Gastrocnemius medialis (tissue), 4 donors: ENCODE measurements around the gene SPEG. TPM values are rescaled to one million over a fixed set of nuclear protein-coding genes. Genes with fewer than 3 reads are reported as not detected.

Source experiments
- ATAC-seq, 2 donors: fragments of 150-250 bp; one replicate each; pipeline ENCODE4 v1.9.1; 2016
- DNase-seq, 2 donors: peaks; one replicate each; pipeline ENCODE4 v3.0.0-alpha.2; 2019
- H3K27ac ChIP-seq, 4 donors: fragments of 200-600 bp; sonication (generic); 1 replicate in 1 of 4; 2 replicates in 3 of 4; pipeline ENCODE4 v1.5.1; 2016 to 2018; ENCODE audit warnings: mild to moderate bottlenecking in 2 of 4, moderate library complexity in 1 of 4
- H3K27me3 ChIP-seq, 3 donors: fragments of 200-600 bp; sonication (generic) in 2 of 3; 1 replicate in 1 of 3; 2 replicates in 2 of 3; pipeline versions ENCODE4 v1.5.1 to v1.6.0; 2016 to 2019; ENCODE audit warnings: mild to moderate bottlenecking in 1 of 3, moderate library complexity in 1 of 3
- H3K36me3 ChIP-seq, 2 donors: fragments of 200-600 bp; sonication (generic) in 1 of 2; one replicate each; pipeline ENCODE4 v1.5.1; 2017 to 2018
- H3K4me1 ChIP-seq, 2 donors: fragments of 200-600 bp; sonication (generic) in 1 of 2; one replicate each; pipeline ENCODE4 v1.5.1; 2016 to 2017; ENCODE audit warnings: mild to moderate bottlenecking in 2 of 2
- H3K4me3 ChIP-seq, 4 donors: fragments of 200-600 bp; sonication (generic) in 3 of 4; 1 replicate in 1 of 4; 2 replicates in 3 of 4; pipeline ENCODE4 v1.5.1; 2016 to 2019; ENCODE audit warnings: mild to moderate bottlenecking in 2 of 4
- H3K9me3 ChIP-seq, 3 donors: fragments of 200-600 bp; sonication (generic) in 2 of 3; 1 replicate in 1 of 3; 2 replicates in 2 of 3; pipeline ENCODE4 v1.5.1; 2016 to 2019
- CTCF ChIP-seq, 5 experiments: fragments of 450-650 bp in 3 of 5; fragments of 200-600 bp in 2 of 5; sonication (generic) in 2 of 5; IDR thresholded peaks in 4 of 5; conservative IDR thresholded peaks in 1 of 5; 1 replicate in 4 of 5; 2 replicates in 1 of 5; pipeline ENCODE4 v1.5.1; 2016 to 2019; ENCODE audit warnings: antibody characterized with exemption in 5 of 5, mild to moderate bottlenecking in 3 of 5, moderate library complexity in 3 of 5
- POLR2A ChIP-seq, 2 donors: fragments of 450-650 bp; IDR thresholded peaks; one replicate each; pipeline ENCODE4 v1.6.1; 2017; ENCODE audit warnings: antibody characterized with exemption in 2 of 2, mild to moderate bottlenecking in 2 of 2, moderate library complexity in 2 of 2
- in situ Hi-C, 4 donors: fragments of 200-750 bp; cut with MboI; loops; one replicate each; pipeline versions ENCODE4 v1.15.0 to v1.8.0; 2017; ENCODE audit warnings: low sequenced_read_pairs in 4 of 4
- intact Hi-C: fragments of 100-400 bp; cut with DNase I; formaldehyde crosslinking; loops from one replicate; pipeline ENCODE4 v1.15.1; 2023; ENCODE audit warnings: low total_unique reads
- total RNA-seq, 4 donors: library from RNA; depleted of rRNA; stranded (reverse); fragments of >200 nt; gene quantifications; one replicate each; pipeline versions ENCODE4 v1.1.0 to v1.2.3, GENCODE V29; 2016

The SPEG gene
- total RNA-seq, 4 donors from 2014 or later = 104 to 387 (median 222) TPM

- H3K9me3 ChIP-seq = no peaks in the 10 kb centered on the region
- in situ Hi-C loops = no loop called here
- no peak for ATAC-seq
- intact Hi-C loops = no loop called here
- peaks cover 22 to 44% of the 10 kb centered on the region in 2 donors for H3K4me1 ChIP-seq
- no peaks in the 10 kb centered on the region for H3K27me3 ChIP-seq
- no peak for TF ChIP-seq CTCF (IDR thresholded peaks at IDR 0.05 in 4 of 5, conservative IDR thresholded peaks at IDR 0.05 in 1 of 5)
- TF ChIP-seq POLR2A (IDR thresholded peaks at IDR 0.05) = no peak
- peaks cover 0 to 10% of the 10 kb centered on the region in 2 donors for H3K36me3 ChIP-seq
- H3K27ac ChIP-seq = peak overlapping the region; percentile 95 to 100 (median 98)
- DNase-seq = no peak
- H3K4me3 ChIP-seq = no peak overlapping the region
These were observed 10.6 kb downstream of the SPEG start for GRCh38 chr2:219445220-219445640.

- in situ Hi-C loops = no loop called here
- ATAC-seq = peak; percentile 10 to 12
- DNase-seq = no peak
- Histone ChIP-seq H3K4me3 (no peak overlapping the region), H3K27ac (peak overlapping the region; percentile 95 to 100 (median 98)), H3K27me3 (no peaks in the 10 kb centered on the region), H3K4me1 (peaks cover 23 to 42% of the 10 kb centered on the region in 2 donors), H3K9me3 (no peaks in the 10 kb centered on the region), H3K36me3 (peaks cover 0 to 10% of the 10 kb centered on the region in 2 donors)
- intact Hi-C loops = no loop called here
- TF ChIP-seq CTCF (IDR thresholded peaks at IDR 0.05 in 4 of 5, conservative IDR thresholded peaks at IDR 0.05 in 1 of 5) = no peak
- TF ChIP-seq POLR2A (IDR thresholded peaks at IDR 0.05) = no peak
These were observed 11.5 kb downstream of the SPEG start for GRCh38 chr2:219446101-219446504.

- ATAC-seq = no peak
- Histone ChIP-seq H3K4me3 (no peak overlapping the region), H3K27me3 (no peaks in the 10 kb centered on the region), H3K9me3 (no peaks in the 10 kb centered on the region), H3K36me3 (peaks cover 0 to 10% of the 10 kb centered on the region in 2 donors), H3K27ac (peak overlapping the region; percentile 95 to 100 (median 98)), H3K4me1 (peaks cover 24 to 42% of the 10 kb centered on the region in 2 donors)
- DNase-seq = no peak
- in situ Hi-C loops (no loop called here), intact Hi-C loops (no loop called here)
- TF ChIP-seq CTCF (IDR thresholded peaks at IDR 0.05 in 4 of 5, conservative IDR thresholded peaks at IDR 0.05 in 1 of 5) (no peak), POLR2A (IDR thresholded peaks at IDR 0.05) (no peak)
These were observed 12.0 kb downstream of the SPEG start for GRCh38 chr2:219446689-219447088.

GRCh38 chr2:219447242-219448098, 12.8 kb downstream of the SPEG start:
- H3K9me3 ChIP-seq = no peaks in the 10 kb centered on the region
- DNase-seq (no peak), ATAC-seq (no peak)
- intact Hi-C loops = no loop called here
- H3K27me3 ChIP-seq = no peaks in the 10 kb centered on the region
- no peak overlapping the region for H3K4me3 ChIP-seq
- TF ChIP-seq POLR2A (IDR thresholded peaks at IDR 0.05) (no peak), CTCF (IDR thresholded peaks at IDR 0.05 in 4 of 5, conservative IDR thresholded peaks at IDR 0.05 in 1 of 5) (no peak)
- peak overlapping the region; percentile 95 to 100 (median 98) for H3K27ac ChIP-seq
- in situ Hi-C loops = no loop called here
- peaks cover 0 to 10% of the 10 kb centered on the region in 2 donors for H3K36me3 ChIP-seq
- H3K4me1 ChIP-seq = peaks cover 31 to 50% of the 10 kb centered on the region in 2 donors
